HTERT RPE-1 (cell line): ENCODE data around the gene TMED6.

Experiments used
- in situ Hi-C: fragments of 300-500 bp; cut with MboI; formaldehyde crosslinking; loops from 4 replicates; pipeline ENCODE4 v1.14.3; 2020; ENCODE audit warnings: low sequenced_read_pairs

Gene TMED6

GRCh38 chr16:69307091-69307490 lies 44.5 kb downstream of the TMED6 start:
- in situ Hi-C loops = no loop called here

GRCh38 chr16:69306031-69306430 lies 45.6 kb downstream of the TMED6 start:
- in situ Hi-C loops = no loop called here

GRCh38 chr16:69302301-69302700 lies 49.3 kb downstream of the TMED6 start:
- in situ Hi-C loops = no loop called here

GRCh38 chr16:69301861-69302260 lies 49.7 kb downstream of the TMED6 start:
- in situ Hi-C loops = no loop called here

- in situ Hi-C loops = no loop called here
Measured at GRCh38 chr16:69301187-69301586, 50.4 kb downstream of the TMED6 start.

- in situ Hi-C loops = loop anchor here (25.0 kb wide), 1 partner anchor 136 kb away; no protein-coding TSS in a partner anchor
Measured at GRCh38 chr16:69298261-69298660, 53.3 kb downstream of the TMED6 start.

- in situ Hi-C loops = loop anchor here (25.0 kb wide), 1 partner anchor 134 kb away; no protein-coding TSS in a partner anchor
Measured at GRCh38 chr16:69296771-69297170, 54.8 kb downstream of the TMED6 start.

- in situ Hi-C loops = loop anchor here (25.0 kb wide), 1 partner anchor 132 kb away; no protein-coding TSS in a partner anchor
Measured at GRCh38 chr16:69294051-69294450, 57.5 kb downstream of the TMED6 start.

GRCh38 chr16:69293401-69293800 lies 58.2 kb downstream of the TMED6 start:
- in situ Hi-C loops = loop anchor here (25.0 kb wide), 1 partner anchor 131 kb away; no protein-coding TSS in a partner anchor
